GM12872 (cell line): Measurements from ENCODE around the gene DOCK11.

Experiments
- CTCF ChIP-seq: IDR thresholded peaks from 3 replicates; pipeline ENCODE4 v1.5.1; 2011; ENCODE audit warnings: low read depth, mild to moderate bottlenecking, low read length, moderate library complexity; ENCODE audit not compliant: insufficient read depth

The DOCK11 gene

GRCh38 chrX:118553042-118553710, 57.6 kb downstream of the DOCK11 start:
- no peak for TF ChIP-seq CTCF

- no peak for TF ChIP-seq CTCF
Measured at GRCh38 chrX:118554511-118554910, 58.9 kb downstream of the DOCK11 start.

GRCh38 chrX:118558926-118559325, 63.3 kb downstream of the DOCK11 start:
- no peak for TF ChIP-seq CTCF

DNA sequence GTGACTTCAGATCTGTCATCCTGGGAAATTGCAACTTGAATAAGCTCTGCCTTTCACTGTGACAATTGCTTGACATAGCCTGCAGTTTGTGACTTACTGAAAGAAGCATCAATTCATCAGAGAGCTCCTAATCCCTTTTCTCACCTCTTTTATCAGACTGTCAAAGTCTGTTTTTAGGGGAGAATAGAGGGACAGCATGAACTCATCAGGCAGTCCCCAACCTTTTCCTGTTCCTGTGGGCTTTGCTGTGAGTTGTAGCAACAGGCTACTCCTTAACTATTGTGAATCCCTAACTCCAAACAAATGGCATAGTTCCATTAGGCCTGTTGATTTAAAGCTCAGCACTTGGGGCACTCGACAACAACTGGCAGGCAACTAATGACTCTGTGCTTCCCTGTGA, 64.9 kb downstream of the DOCK11 start:
- no peak for TF ChIP-seq CTCF

GRCh38 chrX:118562582-118563164, 67.1 kb downstream of the DOCK11 start:
- no peak for TF ChIP-seq CTCF

DNA sequence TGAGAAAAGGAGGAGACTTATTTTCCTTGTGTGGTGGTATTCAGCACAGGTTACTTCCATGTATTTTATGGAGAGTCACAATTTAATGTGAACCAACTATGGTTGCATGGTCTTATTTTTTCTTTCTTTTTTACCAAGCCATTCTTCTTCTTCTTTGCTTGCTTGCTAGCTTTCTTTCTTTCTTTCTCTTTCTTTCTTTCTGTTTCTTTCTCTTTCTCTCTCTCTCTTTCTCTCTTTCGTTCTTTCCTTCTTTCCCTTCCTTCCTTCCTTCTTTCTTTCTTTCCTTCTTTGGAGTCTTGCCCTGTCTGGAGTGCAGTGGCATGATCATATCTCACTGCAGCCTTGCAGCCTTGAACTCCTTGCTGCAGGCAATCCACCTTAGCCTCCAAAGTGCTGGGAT, 68.9 kb downstream of the DOCK11 start:
- TF ChIP-seq CTCF, result no peak

- TF ChIP-seq CTCF, result no peak
Measured at GRCh38 chrX:118565853-118566252, 70.2 kb downstream of the DOCK11 start.

DNA sequence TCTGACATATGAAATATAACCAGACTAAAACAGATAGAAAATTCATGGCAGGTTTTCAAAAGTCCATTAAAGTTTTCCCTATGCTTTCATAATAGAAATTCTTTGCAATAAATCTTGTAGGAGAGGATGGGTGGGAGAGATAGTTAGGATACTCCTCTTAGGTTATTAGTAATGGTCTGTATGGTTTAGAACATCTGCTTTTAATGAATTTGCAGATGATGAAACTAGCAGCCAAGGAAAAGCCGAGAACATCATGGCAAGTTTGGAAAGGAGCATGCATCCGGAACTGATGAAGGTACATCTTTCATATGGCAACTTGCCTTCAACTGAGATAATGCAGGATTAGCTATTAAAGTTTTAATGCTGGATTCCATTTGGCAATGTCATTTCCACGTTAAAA, 70.7 kb downstream of the DOCK11 start:
- TF ChIP-seq CTCF, result no peak
